Endothelial cell of umbilical vein (primary cell): ENCODE data around the gene PRKAA1. TPM values are rescaled to one million over a fixed set of nuclear protein-coding genes. Genes with fewer than 3 reads are reported as not detected.

Experiments
- BruUV-seq: library from RNA; stranded (reverse); fragments of 400-500 nt; replicated peaks from 2 replicates; lab custom pipeline; 2021; lab: Mats Ljungman, UMichigan
- CTCF ChIA-PET: fragments of 300-600, 350-600 bp; sonication (Branson Sonifier 250); formaldehyde crosslinking; loops from one replicate; lab custom pipeline; 2021; ENCODE audit warnings: antibody characterized with exemption, inconsistent platforms; lab: Charles Lee
- POLR2A ChIA-PET: fragments of 300-600, 350-600 bp; sonication (Branson Sonifier 250); formaldehyde crosslinking; loops from one replicate; lab custom pipeline; 2021; ENCODE audit warnings: antibody characterized with exemption, inconsistent platforms; lab: Charles Lee
- DNase-seq: peaks from one replicate; pipeline ENCODE4 v3.0.0-alpha.2; 2011; ENCODE audit warnings: low read depth, low spot score
- FAIRE-seq: peaks from 2 replicates; lab custom pipeline; 2011; peaks lifted over from hg19 to GRCh38; lab: Jason Lieb, UNC
- H2AFZ ChIP-seq: 2 replicates; pipeline ENCODE4 v1.6.0; 2012; ENCODE audit warnings: low read depth, low read length, control low read depth, inconsistent platforms
- H3K27ac ChIP-seq: 2 replicates; pipeline ENCODE4 v1.5.1; 2011; ENCODE audit warnings: low read depth, mild to moderate bottlenecking, control low read depth, low read length, moderate library complexity; ENCODE audit not compliant: insufficient read depth
- H3K27me3 ChIP-seq, 2 experiments: 2 replicates each; pipeline versions ENCODE4 v1.6.0 to v1.6.1; 2011; ENCODE audit warnings: low read length in 2 of 2, mixed read lengths in 1 of 2; ENCODE audit not compliant: control insufficient read depth in 2 of 2, insufficient read depth in 2 of 2
- H3K36me3 ChIP-seq, 2 experiments: 2 replicates in 1 of 2; 3 replicates in 1 of 2; pipeline ENCODE4 v1.5.1; 2011; ENCODE audit warnings: low read length in 2 of 2, mild to moderate bottlenecking in 1 of 2, moderate library complexity in 1 of 2; ENCODE audit not compliant: control insufficient read depth in 2 of 2, insufficient read depth in 2 of 2; ENCODE audit errors: extremely low read depth in 1 of 2
- H3K4me1 ChIP-seq: 3 replicates; pipeline ENCODE4 v1.5.1; 2011; ENCODE audit warnings: mild to moderate bottlenecking, low read length; ENCODE audit not compliant: control insufficient read depth, insufficient read depth; ENCODE audit errors: extremely low read depth
- H3K4me2 ChIP-seq: 2 replicates; pipeline ENCODE4 v1.6.1; 2011; ENCODE audit warnings: low read length, control low read depth, mixed read lengths; ENCODE audit not compliant: insufficient read depth
- H3K4me3 ChIP-seq, 3 experiments: fragments of 200-600 bp in 1 of 3; sonication (generic), shearing (Covaris generic) in 1 of 3; replicated peaks in 1 of 3; 2 replicates each; pipeline ENCODE4 v1.5.1; 2011 to 2016; ENCODE audit warnings: control low read depth in 3 of 3, low read length in 3 of 3, mild to moderate bottlenecking in 2 of 3, inconsistent platforms in 1 of 3, low read depth in 1 of 3, moderate library complexity in 1 of 3; ENCODE audit not compliant: insufficient read depth in 1 of 3
- H3K79me2 ChIP-seq: 2 replicates; pipeline ENCODE4 v1.6.0; 2012; ENCODE audit warnings: low read length, inconsistent platforms; ENCODE audit not compliant: control insufficient read depth, insufficient read depth
- H3K9ac ChIP-seq: replicated peaks from 2 replicates; pipeline ENCODE3; 2011; ENCODE audit warnings: low read length, control low read depth; ENCODE audit not compliant: insufficient read depth; ENCODE audit errors: extremely low read depth
- H3K9me1 ChIP-seq: replicated peaks from 3 replicates; pipeline ENCODE4 v1.6.0; 2011; ENCODE audit warnings: mild to moderate bottlenecking, low read length; ENCODE audit not compliant: control insufficient read depth, insufficient read depth; ENCODE audit errors: extremely low read depth
- H3K9me3 ChIP-seq: replicated peaks from 2 replicates; pipeline ENCODE4 v1.5.1; 2012; ENCODE audit warnings: low read length, inconsistent platforms; ENCODE audit not compliant: control insufficient read depth, insufficient read depth
- H4K20me1 ChIP-seq: replicated peaks from 2 replicates; pipeline ENCODE3; 2011; ENCODE audit warnings: mild to moderate bottlenecking, low read length; ENCODE audit not compliant: control insufficient read depth, insufficient read depth; ENCODE audit errors: extremely low read depth
- EZH2 ChIP-seq: IDR thresholded peaks from 2 replicates; pipeline ENCODE4 v1.6.1; 2012; ENCODE audit warnings: borderline replicate concordance, low read depth, mild to moderate bottlenecking, moderate library complexity, low read length, inconsistent platforms; ENCODE audit not compliant: severe bottlenecking
- FOS ChIP-seq: IDR thresholded peaks from 2 replicates; pipeline ENCODE4 v1.6.1; 2011; ENCODE audit warnings: mild to moderate bottlenecking, low read length, moderate library complexity, borderline replicate concordance; ENCODE audit not compliant: insufficient read depth
- GATA2 ChIP-seq: IDR thresholded peaks from 2 replicates; pipeline ENCODE4 v1.7.0; 2011; ENCODE audit warnings: low read depth, mild to moderate bottlenecking, moderate library complexity, mixed read lengths, low read length; ENCODE audit not compliant: insufficient read length, insufficient read depth
- JUN ChIP-seq: IDR thresholded peaks from 2 replicates; pipeline ENCODE4 v1.6.1; 2011; ENCODE audit warnings: borderline replicate concordance, low read depth; ENCODE audit not compliant: insufficient read length, insufficient read depth
- MYC ChIP-seq: IDR thresholded peaks from one replicate; pipeline ENCODE4 v1.6.1; 2011; ENCODE audit warnings: mild to moderate bottlenecking, low read depth, low read length
- POLR2A ChIP-seq: IDR thresholded peaks from 2 replicates; pipeline ENCODE4 v1.6.1; 2012; ENCODE audit warnings: low read depth, mild to moderate bottlenecking, control low read depth, low read length
- POLR2AphosphoS5 ChIP-seq: IDR thresholded peaks from 2 replicates; pipeline ENCODE4 v1.6.1; 2012; ENCODE audit warnings: low read depth, mild to moderate bottlenecking, control low read depth, low read length, moderate library complexity; ENCODE audit not compliant: insufficient read depth
- dilution Hi-C: fragments of 300-500 bp; cut with MboI; formaldehyde crosslinking; loops from one replicate; pipeline ENCODE4 v1.15.0; 2019; ENCODE audit warnings: low sequenced_read_pairs; ENCODE audit not compliant: extremely low pct_ligation_motif_present
- intact Hi-C: fragments of 100-400 bp; cut with micrococcal nuclease; formaldehyde crosslinking; loops from one replicate; pipeline ENCODE4 v1.10.0; 2022
- polyA plus RNA-seq, 4 experiments: library from polyadenylated mRNA; depleted of rRNA in 3 of 4; stranded (reverse) in 3 of 4; unstranded in 1 of 4; fragments of >200 nt; gene quantifications; 2 replicates each; pipeline versions ENCODE4 v1.2.1 to v1.2.3, GENCODE V29; 2011 to 2012; ENCODE audit warnings: missing spikeins in 1 of 4
- total RNA-seq: library from RNA; stranded (reverse); gene quantifications from 2 replicates; pipeline ENCODE4 v1.2.3, GENCODE V29; 2021
- TF ChIP-seq, protein P1 (sequence below), 2 donors: IDR thresholded peaks; 1 replicate in 1 of 2; 2 replicates in 1 of 2; pipeline ENCODE4 v1.5.1; 2011; ENCODE audit warnings: low read length in 2 of 2, mild to moderate bottlenecking in 2 of 2, moderate library complexity in 2 of 2, control low read depth in 1 of 2, inconsistent platforms in 1 of 2, low read depth in 1 of 2; ENCODE audit not compliant: insufficient read depth in 1 of 2; ENCODE audit errors: extremely low read depth in 1 of 2
- TF ChIP-seq, protein P2 (sequence below): IDR thresholded peaks from 2 replicates; pipeline ENCODE4 v1.6.1; 2011; ENCODE audit not compliant: insufficient read depth, insufficient read length

Gene PRKAA1
- total and polyA plus RNA-seq, 2 donors (not counting 3 experiments of a cell fraction or from before 2014, with no cell fraction given), result 37.0 to 83.5 TPM

DNA sequence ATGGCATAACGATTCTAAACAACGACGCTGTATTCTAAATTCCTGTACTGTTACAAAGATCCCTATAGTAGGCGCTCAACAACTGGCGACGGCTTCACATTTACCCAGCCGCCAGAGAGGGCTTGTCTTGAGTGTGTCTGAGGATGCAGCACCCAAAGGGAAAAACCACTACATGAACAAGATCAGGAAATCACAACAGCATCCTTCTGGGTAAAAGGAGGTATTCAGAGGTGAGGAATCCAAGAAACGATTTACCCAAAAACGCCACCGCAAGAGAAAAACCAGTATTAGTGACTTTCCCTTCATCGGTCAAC lies 43.1 kb downstream of the PRKAA1 start:
- H3K4me2 ChIP-seq, result peak overlapping the region; percentile 94
- ChIA-PET CTCF (interaction anchor here (0.6 to 1.8 kb wide), 5 partner anchors 10 to 1174 kb away, joined by 3 to 4 read pairs (median 3); no protein-coding TSS in a partner anchor), POLR2A (no interaction called here)
- H3K36me3 ChIP-seq, result no peaks in the 10 kb centered on the region
- dilution Hi-C loops, result no loop called here
- intact Hi-C loops, result loop anchor here (1.0 kb wide), 3 partner anchors 43 to 124 kb away; partner anchors contain the start of genes PRKAA1 and RPL37
- TF ChIP-seq, protein P1, sequence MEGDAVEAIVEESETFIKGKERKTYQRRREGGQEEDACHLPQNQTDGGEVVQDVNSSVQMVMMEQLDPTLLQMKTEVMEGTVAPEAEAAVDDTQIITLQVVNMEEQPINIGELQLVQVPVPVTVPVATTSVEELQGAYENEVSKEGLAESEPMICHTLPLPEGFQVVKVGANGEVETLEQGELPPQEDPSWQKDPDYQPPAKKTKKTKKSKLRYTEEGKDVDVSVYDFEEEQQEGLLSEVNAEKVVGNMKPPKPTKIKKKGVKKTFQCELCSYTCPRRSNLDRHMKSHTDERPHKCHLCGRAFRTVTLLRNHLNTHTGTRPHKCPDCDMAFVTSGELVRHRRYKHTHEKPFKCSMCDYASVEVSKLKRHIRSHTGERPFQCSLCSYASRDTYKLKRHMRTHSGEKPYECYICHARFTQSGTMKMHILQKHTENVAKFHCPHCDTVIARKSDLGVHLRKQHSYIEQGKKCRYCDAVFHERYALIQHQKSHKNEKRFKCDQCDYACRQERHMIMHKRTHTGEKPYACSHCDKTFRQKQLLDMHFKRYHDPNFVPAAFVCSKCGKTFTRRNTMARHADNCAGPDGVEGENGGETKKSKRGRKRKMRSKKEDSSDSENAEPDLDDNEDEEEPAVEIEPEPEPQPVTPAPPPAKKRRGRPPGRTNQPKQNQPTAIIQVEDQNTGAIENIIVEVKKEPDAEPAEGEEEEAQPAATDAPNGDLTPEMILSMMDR (IDR thresholded peaks at IDR 0.05; ENCODE audit: extremely low read depth in 1 of 2, insufficient read depth in 1 of 2, low read depth in 1 of 2, low read length in 2 of 2), result peak; percentile 52 to 56
- peak; percentile 47 for TF ChIP-seq POLR2A
- TF ChIP-seq EZH2, result no peak
- peaks cover 26% of the 10 kb centered on the region for H3K79me2 ChIP-seq
- peak overlapping the region; percentile 15 for H2AFZ ChIP-seq
- FAIRE-seq, result peak; percentile 79
- peak; percentile 83 for DNase-seq
- H3K27ac ChIP-seq, result peak overlapping the region; percentile 75
- no peaks in the 10 kb centered on the region for H4K20me1 ChIP-seq
- H3K9ac ChIP-seq, result peak overlapping the region; percentile 91
- no peaks in the 10 kb centered on the region for H3K27me3 ChIP-seq
- BruUV-seq, result no TSS peak
- no peaks in the 10 kb centered on the region for H3K9me3 ChIP-seq
- peak overlapping the region; percentile 55 to 92 (median 86) for H3K4me3 ChIP-seq
- peaks cover 10% of the 10 kb centered on the region for H3K4me1 ChIP-seq
- H3K9me1 ChIP-seq, result no peaks in the 10 kb centered on the region

DNA sequence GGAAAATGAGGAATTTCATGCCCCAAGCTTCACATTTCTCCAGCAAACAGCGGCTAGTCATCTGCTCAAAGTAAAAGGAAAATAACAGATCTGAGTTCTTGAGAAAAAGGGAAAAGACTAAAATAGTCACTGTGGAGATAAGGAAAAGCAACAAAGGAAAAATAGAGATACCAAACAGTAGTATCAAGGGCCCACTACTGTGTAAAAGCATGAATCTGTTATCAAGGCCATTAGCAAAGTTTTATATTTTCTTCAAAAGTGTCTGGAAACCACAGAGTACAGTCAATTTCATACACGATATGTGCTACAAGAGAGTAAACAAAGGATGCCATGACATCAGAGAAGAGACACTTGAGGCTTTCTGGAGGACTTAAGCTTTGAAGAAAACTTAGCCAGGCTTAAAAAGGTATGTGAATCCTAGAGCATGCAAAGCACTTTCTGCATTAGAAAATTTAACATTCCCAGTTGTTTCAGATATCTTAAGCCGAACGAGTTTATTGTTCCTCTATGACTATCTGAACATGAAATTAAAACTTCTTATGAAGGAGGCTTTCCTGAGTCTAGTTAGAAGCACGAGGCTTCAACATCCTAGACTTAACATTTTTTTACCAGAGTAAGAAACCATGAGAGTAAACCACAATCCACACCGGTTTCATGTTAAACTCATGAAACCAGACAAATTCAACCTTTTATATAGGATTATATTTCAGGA lies 43.6 kb downstream of the PRKAA1 start:
- TSS peak; percentile 17 for BruUV-seq
- Histone ChIP-seq H3K79me2 (peaks cover 27% of the 10 kb centered on the region), H3K9ac (peak overlapping the region; percentile 91), H3K27ac (peak overlapping the region; percentile 75), H3K4me3 (peak overlapping the region; percentile 55 to 92 (median 86)), H2AFZ (peak overlapping the region; percentile 13), H3K4me1 (peaks cover 10% of the 10 kb centered on the region), H3K9me1 (no peaks in the 10 kb centered on the region), H3K36me3 (no peaks in the 10 kb centered on the region), H3K9me3 (no peaks in the 10 kb centered on the region), H3K4me2 (peak overlapping the region; percentile 94), H4K20me1 (no peaks in the 10 kb centered on the region), H3K27me3 (no peaks in the 10 kb centered on the region)
- dilution Hi-C loops (no loop called here), intact Hi-C loops (loop anchor here (1.0 kb wide), 3 partner anchors 44 to 125 kb away; partner anchors contain the start of genes PRKAA1 and RPL37)
- ChIA-PET CTCF (interaction anchor here (1.0 to 1.8 kb wide), 4 partner anchors 11 to 1174 kb away, joined by 3 to 4 read pairs (median 4); no protein-coding TSS in a partner anchor), POLR2A (no interaction called here)
- DNase-seq (peak; percentile 75), FAIRE-seq (no peak)
- TF ChIP-seq FOS (no peak), EZH2 (no peak), JUN (no peak), GATA2 (no peak), MYC (no peak), POLR2AphosphoS5 (no peak), POLR2A (no peak)
- TF ChIP-seq, protein P1 (IDR thresholded peaks at IDR 0.05; ENCODE audit: extremely low read depth in 1 of 2, insufficient read depth in 1 of 2, low read depth in 1 of 2, low read length in 2 of 2), result no peak
- TF ChIP-seq, protein P2, sequence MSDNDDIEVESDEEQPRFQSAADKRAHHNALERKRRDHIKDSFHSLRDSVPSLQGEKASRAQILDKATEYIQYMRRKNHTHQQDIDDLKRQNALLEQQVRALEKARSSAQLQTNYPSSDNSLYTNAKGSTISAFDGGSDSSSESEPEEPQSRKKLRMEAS, result no peak
